IMR-90 (cell line): ENCODE results near the gene UNC79. TPM values are rescaled to one million over a fixed set of nuclear protein-coding genes. Genes with fewer than 3 reads are reported as not detected.

Source experiments
- ATAC-seq: fragments of 200-7000 bp; cut with Tn5 transposase; 2 replicates; pipeline ENCODE4 v1.9.1; 2020; ENCODE audit warnings: low read depth, mild to moderate bottlenecking, moderate library complexity
- BruUV-seq: library from RNA; stranded (reverse); fragments of 400-500 nt; replicated peaks from 2 replicates; lab custom pipeline; 2021; lab: Mats Ljungman, UMichigan
- CTCF ChIA-PET: fragments of 300-600 bp; formaldehyde crosslinking; extraction: SDS; loops from one replicate; lab custom pipeline; 2021; ENCODE audit warnings: antibody characterized with exemption; lab: Yijun Ruan, JAX
- POLR2A ChIA-PET: fragments of 300-600 bp; sonication (Branson Sonifier 250); formaldehyde crosslinking; loops from one replicate; lab custom pipeline; 2022; ENCODE audit warnings: antibody characterized with exemption; ENCODE audit not compliant: unreplicated experiment; lab: Charles Lee
- DNase-seq: peaks from one replicate; pipeline ENCODE4 v3.0.0; 2013
- H2AFZ ChIP-seq: replicated peaks from 2 replicates; pipeline ENCODE3; 2013; ENCODE audit warnings: low read length, mild to moderate bottlenecking; ENCODE audit not compliant: poor library complexity
- H2AK5ac ChIP-seq: 2 replicates; pipeline ENCODE4 v1.6.1; 2013; ENCODE audit warnings: low read depth, low read length, inconsistent platforms
- H2AK9ac ChIP-seq: replicated peaks from 2 replicates; pipeline ENCODE3; 2013; ENCODE audit warnings: mild to moderate bottlenecking, low read depth, low read length, moderate library complexity; ENCODE audit not compliant: poor library complexity
- H2BK120ac ChIP-seq: 2 replicates; pipeline ENCODE4 v1.6.1; 2013; ENCODE audit warnings: low read depth, low read length, inconsistent platforms
- H2BK15ac ChIP-seq: 3 replicates; pipeline ENCODE4 v1.6.1; 2013; ENCODE audit warnings: low read depth, low read length, inconsistent platforms
- H2BK20ac ChIP-seq: 2 replicates; pipeline ENCODE4 v1.6.1; 2013; ENCODE audit warnings: low read depth, mild to moderate bottlenecking, inconsistent platforms, low read length, moderate library complexity
- H2BK5ac ChIP-seq: 2 replicates; pipeline ENCODE4 v1.6.1; 2013; ENCODE audit warnings: mild to moderate bottlenecking, low read depth, low read length, inconsistent platforms; ENCODE audit not compliant: poor library complexity, severe bottlenecking
- H3K14ac ChIP-seq: replicated peaks from 2 replicates; pipeline ENCODE4 v1.6.1; 2013; ENCODE audit warnings: low read depth, low read length, inconsistent platforms
- H3K18ac ChIP-seq: 2 replicates; pipeline ENCODE4 v1.6.1; 2013; ENCODE audit warnings: low read depth, low read length, control low read depth
- H3K23ac ChIP-seq: 2 replicates; pipeline ENCODE4 v1.6.1; 2013; ENCODE audit warnings: low read depth, low read length, inconsistent platforms
- H3K27ac ChIP-seq: 2 replicates; pipeline ENCODE4 v1.5.1; 2013; ENCODE audit warnings: mild to moderate bottlenecking, control low read depth, low read length; ENCODE audit not compliant: insufficient read depth
- H3K27me3 ChIP-seq: 2 replicates; pipeline ENCODE4 v1.6.1; 2013; ENCODE audit warnings: low read length; ENCODE audit not compliant: control insufficient read depth, insufficient read depth
- H3K36me3 ChIP-seq: 2 replicates; pipeline ENCODE4 v1.6.1; 2013; ENCODE audit warnings: low read length, mixed read lengths; ENCODE audit not compliant: control insufficient read depth, insufficient read depth
- H3K4ac ChIP-seq: 2 replicates; pipeline ENCODE4 v1.6.1; 2013; ENCODE audit warnings: low read depth, low read length, inconsistent platforms
- H3K4me1 ChIP-seq: 2 replicates; pipeline ENCODE4 v1.6.1; 2013; ENCODE audit warnings: low read length, mixed read lengths; ENCODE audit not compliant: control insufficient read depth, insufficient read depth
- H3K4me2 ChIP-seq: 2 replicates; pipeline ENCODE4 v1.6.1; 2013; ENCODE audit warnings: low read depth, mild to moderate bottlenecking, control low read depth, low read length, moderate library complexity
- H3K4me3 ChIP-seq: 2 replicates; pipeline ENCODE4 v1.5.1; 2013; ENCODE audit warnings: low read depth, mild to moderate bottlenecking, control low read depth, low read length, moderate library complexity; ENCODE audit not compliant: insufficient read depth
- H3K56ac ChIP-seq: 2 replicates; pipeline ENCODE4 v1.6.1; 2013; ENCODE audit warnings: low read length, inconsistent platforms; ENCODE audit not compliant: insufficient read depth; ENCODE audit errors: extremely low read depth
- H3K79me1 ChIP-seq, 2 experiments: 2 replicates each; pipeline ENCODE4 v1.6.1; 2013; ENCODE audit warnings: low read length in 2 of 2, inconsistent platforms in 1 of 2, low read depth in 1 of 2
- H3K9ac ChIP-seq: 2 replicates; pipeline ENCODE4 v1.6.1; 2013; ENCODE audit warnings: low read depth, low read length, control low read depth
- H3K9me1 ChIP-seq: 2 replicates; pipeline ENCODE4 v1.6.1; 2013; ENCODE audit warnings: low read length, inconsistent platforms; ENCODE audit not compliant: insufficient read depth
- H3K9me3 ChIP-seq: 2 replicates; pipeline ENCODE4 v1.6.1; 2013; ENCODE audit warnings: low read length; ENCODE audit not compliant: control insufficient read depth, insufficient read depth
- H4K20me1 ChIP-seq: 2 replicates; pipeline ENCODE4 v1.6.1; 2013; ENCODE audit warnings: low read length, inconsistent platforms; ENCODE audit not compliant: insufficient read depth
- H4K5ac ChIP-seq: 2 replicates; pipeline ENCODE4 v1.6.1; 2013; ENCODE audit warnings: mild to moderate bottlenecking, low read depth, low read length, control low read depth
- H4K8ac ChIP-seq, 2 experiments: 2 replicates each; pipeline ENCODE4 v1.6.1; 2013; ENCODE audit warnings: low read depth in 2 of 2, low read length in 2 of 2, control low read depth in 1 of 2, inconsistent platforms in 1 of 2
- H4K91ac ChIP-seq: 2 replicates; pipeline ENCODE4 v1.6.1; 2013; ENCODE audit warnings: low read depth, low read length, inconsistent platforms; ENCODE audit not compliant: insufficient read depth
- BHLHE40 ChIP-seq: fragments of 150-350 bp; IDR thresholded peaks from 2 replicates; pipeline ENCODE4 v1.6.1; 2016; ENCODE audit warnings: mild to moderate bottlenecking, low read depth, low read length
- CEBPB ChIP-seq: IDR thresholded peaks from 2 replicates; pipeline ENCODE4 v1.6.1; 2012; ENCODE audit warnings: low read depth, low read length, improper control_type of control experiment
- CHD1 ChIP-seq: IDR thresholded peaks from 2 replicates; pipeline ENCODE4 v1.6.1; 2012; ENCODE audit warnings: low read depth, low read length, improper control_type of control experiment
- CTCF ChIP-seq: conservative IDR thresholded peaks from 2 replicates; pipeline ENCODE4 v1.5.1; 2012; ENCODE audit warnings: mild to moderate bottlenecking, low read depth, low read length, improper control_type of control experiment
- ELK1 ChIP-seq: fragments of 150-350 bp; IDR thresholded peaks from 2 replicates; pipeline ENCODE4 v1.6.1; 2016; ENCODE audit warnings: low read depth, mild to moderate bottlenecking, low read length, moderate library complexity, borderline replicate concordance
- FOS ChIP-seq: fragments of 150-350 bp; IDR thresholded peaks from 2 replicates; pipeline ENCODE4 v1.6.1; 2016; ENCODE audit warnings: low read depth, low read length
- MAFK ChIP-seq: IDR thresholded peaks from 2 replicates; pipeline ENCODE4 v1.6.1; 2012; ENCODE audit warnings: low read depth, low read length, improper control_type of control experiment
- MAZ ChIP-seq: IDR thresholded peaks from 2 replicates; pipeline ENCODE4 v1.6.1; 2012; ENCODE audit warnings: low read depth, mild to moderate bottlenecking, low read length, improper control_type of control experiment, moderate library complexity, borderline replicate concordance
- MXI1 ChIP-seq: IDR thresholded peaks from 2 replicates; pipeline ENCODE4 v1.6.1; 2012; ENCODE audit warnings: low read depth, mild to moderate bottlenecking, low read length, moderate library complexity, borderline replicate concordance
- NFE2L2 ChIP-seq: fragments of 150-350 bp; IDR thresholded peaks from 2 replicates; pipeline ENCODE4 v1.6.1; 2016; ENCODE audit warnings: low read depth, mild to moderate bottlenecking, low read length
- POLR2A ChIP-seq: IDR thresholded peaks from 2 replicates; pipeline ENCODE4 v1.6.1; 2012; ENCODE audit warnings: mild to moderate bottlenecking, low read depth, low read length
- RAD21 ChIP-seq: IDR thresholded peaks from 2 replicates; pipeline ENCODE4 v1.6.1; 2012; ENCODE audit warnings: low read length, improper control_type of control experiment
- RCOR1 ChIP-seq: IDR thresholded peaks from 2 replicates; pipeline ENCODE4 v1.6.1; 2012; ENCODE audit warnings: mild to moderate bottlenecking, low read length, improper control_type of control experiment; ENCODE audit not compliant: insufficient replicate concordance
- RFX5 ChIP-seq: IDR thresholded peaks from 2 replicates; pipeline ENCODE4 v1.8.0; 2012; ENCODE audit warnings: low read depth, mild to moderate bottlenecking, low read length, moderate library complexity
- SMC3 ChIP-seq: fragments of 150-350 bp; IDR thresholded peaks from 2 replicates; pipeline ENCODE4 v1.6.1; 2016; ENCODE audit warnings: low read depth, mild to moderate bottlenecking, antibody characterized with exemption, low read length, moderate library complexity
- WGBS, 2 experiments: methylation state at CpG; one replicate each; pipeline versions ENCODE4 v1.1.5 to v1.1.7; 2013; ENCODE audit warnings: missing lambda C conversion rate in 2 of 2; ENCODE audit not compliant: insufficient read length in 1 of 2; ENCODE audit errors: extremely low coverage in 2 of 2; 5-methylcytosine and 5-hydroxymethylcytosine counted together
- dilution Hi-C: fragments of 300-500 bp; cut with HindIII; formaldehyde crosslinking; loops from one replicate; pipeline ENCODE4 v1.14.3; 2018; ENCODE audit warnings: low sequenced_read_pairs; ENCODE audit not compliant: unreplicated experiment
- in situ Hi-C: fragments of 300-500 bp; cut with MboI; formaldehyde crosslinking; loops from 3 replicates; pipeline ENCODE4 v1.14.3; 2019; ENCODE audit warnings: low sequenced_read_pairs, inconsistent platforms, mixed read lengths
- intact Hi-C: fragments of 100-400 bp; cut with micrococcal nuclease; formaldehyde crosslinking; loops from 2 replicates; pipeline ENCODE4 v1.10.0; 2022
- polyA plus RNA-seq, 3 experiments: library from polyadenylated mRNA; depleted of rRNA; stranded (reverse); fragments of >200 nt; gene quantifications; 2 replicates each; pipeline ENCODE4 v1.2.3, GENCODE V29; 2012; ENCODE audit warnings: low replicate concordance in 1 of 3
- total RNA-seq: library from RNA; depleted of rRNA; stranded (reverse); fragments of >200 nt; gene quantifications from 2 replicates; pipeline ENCODE4 v1.2.3, GENCODE V29; 2012
- TF ChIP-seq, protein P1 (sequence below): fragments of 150-350 bp; IDR thresholded peaks from 2 replicates; pipeline ENCODE4 v1.6.1; 2017; ENCODE audit warnings: mild to moderate bottlenecking, antibody characterized with exemption, low read length, low read depth

Gene UNC79
- total and polyA plus RNA-seq, 2 of the 4 experiments (the other 2 are of a cell fraction) = under 0.01 TPM

- peaks cover 4% of the 10 kb centered on the region; the same call in 1 of the 2 replicates for H3K9me3 ChIP-seq
- no peaks in the 10 kb centered on the region for H3K36me3 ChIP-seq
- no peaks in the 10 kb centered on the region for H3K27me3 ChIP-seq
- TF ChIP-seq CTCF (no peak), ELK1 (no peak), MAFK (no peak), MXI1 (no peak), FOS (no peak), POLR2A (no peak), RAD21 (no peak), CEBPB (no peak), CHD1 (no peak), RCOR1 (no peak), BHLHE40 (no peak), MAZ (no peak), NFE2L2 (no peak), SMC3 (no peak), RFX5 (no peak)
- TF ChIP-seq, protein P1, sequence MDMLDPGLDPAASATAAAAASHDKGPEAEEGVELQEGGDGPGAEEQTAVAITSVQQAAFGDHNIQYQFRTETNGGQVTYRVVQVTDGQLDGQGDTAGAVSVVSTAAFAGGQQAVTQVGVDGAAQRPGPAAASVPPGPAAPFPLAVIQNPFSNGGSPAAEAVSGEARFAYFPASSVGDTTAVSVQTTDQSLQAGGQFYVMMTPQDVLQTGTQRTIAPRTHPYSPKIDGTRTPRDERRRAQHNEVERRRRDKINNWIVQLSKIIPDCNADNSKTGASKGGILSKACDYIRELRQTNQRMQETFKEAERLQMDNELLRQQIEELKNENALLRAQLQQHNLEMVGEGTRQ = no peak
- no peak overlapping the region for H3K4me2 ChIP-seq
- H3K9ac ChIP-seq = no peak overlapping the region
- no peak overlapping the region for H3K4me3 ChIP-seq
- ChIA-PET CTCF (no interaction called here), POLR2A (no interaction called here)
- H3K23ac ChIP-seq = no peak overlapping the region
- no peak overlapping the region for H3K27ac ChIP-seq
- ATAC-seq (no peak), DNase-seq (no peak)
- no peak overlapping the region for H4K5ac ChIP-seq
- no peaks in the 10 kb centered on the region for H3K4me1 ChIP-seq
- H4K8ac ChIP-seq = no peak overlapping the region
- H3K79me1 ChIP-seq = no peaks in the 10 kb centered on the region
- no peak overlapping the region for H2BK15ac ChIP-seq
- no peak overlapping the region for H2BK5ac ChIP-seq
- no peak overlapping the region for H2BK120ac ChIP-seq
- H3K4ac ChIP-seq = no peak overlapping the region
- H4K91ac ChIP-seq = no peak overlapping the region
- dilution Hi-C loops = no loop called here
- no peak overlapping the region for H2BK20ac ChIP-seq
- H2AK9ac ChIP-seq = no peak overlapping the region
- no peak overlapping the region for H2AK5ac ChIP-seq
- no peak overlapping the region for H2AFZ ChIP-seq
- no peak overlapping the region for H3K18ac ChIP-seq
- in situ Hi-C loops = no loop called here
- intact Hi-C loops = loop anchor here (10.0 kb wide), 1 partner anchor 113 kb away; the partner anchor contains the start of gene COX8C
- no peak overlapping the region for H3K56ac ChIP-seq
- no peaks in the 10 kb centered on the region for H3K9me1 ChIP-seq
- BruUV-seq = no TSS peak
- H4K20me1 ChIP-seq = no peaks in the 10 kb centered on the region
- WGBS, 2 experiments = no CpG with 5 or more reads among the region's 1 CpG
- H3K14ac ChIP-seq = no peak overlapping the region
Observed at GRCh38 chr14:93458234-93458633, 27.5 kb downstream of the UNC79 start.
